GM23338 (cell line): ENCODE measurements around the gene IRX5.
A peak's percentile ranks its signal among the peaks of the same experiment; 100 is the strongest.

ENCODE experiments used
- CREB1 ChIP-seq: fragments of 250-450 bp; sonication (Bioruptor Pico); IDR thresholded peaks from 2 replicates; pipeline ENCODE4 v1.5.0; 2020; ENCODE audit warnings: low read depth, mild to moderate bottlenecking, moderate library complexity
- EZH2 ChIP-seq: fragments of 200-600 bp; sonication (generic); IDR thresholded peaks from one replicate; pipeline ENCODE4 v1.8.0; 2017; ENCODE audit warnings: antibody characterized with exemption, mild to moderate bottlenecking, low read depth; ENCODE audit not compliant: unreplicated experiment
- EZH2phosphoT487 ChIP-seq: fragments of 200-600 bp; sonication (generic); IDR thresholded peaks from one replicate; pipeline ENCODE4 v1.8.1; 2018; ENCODE audit warnings: antibody characterized with exemption; ENCODE audit not compliant: unreplicated experiment
- JUNB ChIP-seq: IDR thresholded peaks from one replicate; pipeline ENCODE4 v1.6.1; 2016; ENCODE audit warnings: antibody characterized with exemption; ENCODE audit not compliant: unreplicated experiment
- POLR2AphosphoS5 ChIP-seq: IDR thresholded peaks from 2 replicates; pipeline ENCODE4 v1.6.1; 2016; ENCODE audit warnings: antibody characterized with exemption, low read depth
- STAT1 ChIP-seq: IDR thresholded peaks from one replicate; pipeline ENCODE4 v1.6.1; 2016; ENCODE audit warnings: antibody characterized with exemption; ENCODE audit not compliant: unreplicated experiment
- TF ChIP-seq, protein P1 (sequence below), 2 experiments: fragments of 200-600 bp in 1 of 2; sonication (generic) in 1 of 2; conservative IDR thresholded peaks; 2 replicates each; pipeline versions ENCODE4 v1.5.1 to v1.6.1; 2016 to 2017; ENCODE audit warnings: antibody characterized with exemption in 2 of 2, low read depth in 2 of 2, mild to moderate bottlenecking in 2 of 2, moderate library complexity in 1 of 2
- TF ChIP-seq, protein P2 (sequence below): IDR thresholded peaks from one replicate; pipeline ENCODE4 v1.6.1; 2018; ENCODE audit warnings: antibody characterized with exemption; ENCODE audit not compliant: unreplicated experiment
- TF ChIP-seq, protein P3 (sequence below): IDR thresholded peaks from 2 replicates; pipeline ENCODE4 v1.6.1; 2016; ENCODE audit warnings: antibody characterized with exemption
- TF ChIP-seq, protein P4 (sequence below): fragments of 250-450 bp; sonication (Bioruptor Pico); IDR thresholded peaks from 2 replicates; pipeline ENCODE4 v1.5.0; 2020; ENCODE audit warnings: mild to moderate bottlenecking, moderate library complexity

DNA sequence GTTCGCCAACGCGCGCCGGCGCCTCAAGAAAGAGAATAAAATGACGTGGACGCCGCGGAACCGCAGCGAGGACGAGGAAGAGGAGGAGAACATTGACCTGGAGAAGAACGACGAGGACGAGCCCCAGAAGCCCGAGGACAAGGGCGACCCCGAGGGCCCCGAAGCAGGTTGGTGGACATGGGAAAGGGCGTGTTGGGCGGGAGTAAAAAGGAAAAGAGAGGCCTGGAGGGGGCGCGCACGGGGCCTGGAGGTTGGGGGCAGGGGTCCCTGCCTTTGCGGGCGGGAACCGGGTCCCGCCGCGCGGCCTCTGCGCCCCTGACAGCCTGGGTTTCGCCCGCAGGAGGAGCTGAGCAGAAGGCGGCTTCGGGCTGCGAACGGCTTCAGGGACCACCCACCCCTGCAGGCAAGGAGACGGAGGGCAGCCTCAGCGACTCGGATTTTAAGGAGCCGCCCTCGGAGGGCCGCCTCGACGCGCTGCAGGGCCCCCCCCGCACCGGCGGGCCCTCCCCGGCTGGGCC, 2.1 kb downstream of the IRX5 start:
- TF ChIP-seq, protein P1, sequence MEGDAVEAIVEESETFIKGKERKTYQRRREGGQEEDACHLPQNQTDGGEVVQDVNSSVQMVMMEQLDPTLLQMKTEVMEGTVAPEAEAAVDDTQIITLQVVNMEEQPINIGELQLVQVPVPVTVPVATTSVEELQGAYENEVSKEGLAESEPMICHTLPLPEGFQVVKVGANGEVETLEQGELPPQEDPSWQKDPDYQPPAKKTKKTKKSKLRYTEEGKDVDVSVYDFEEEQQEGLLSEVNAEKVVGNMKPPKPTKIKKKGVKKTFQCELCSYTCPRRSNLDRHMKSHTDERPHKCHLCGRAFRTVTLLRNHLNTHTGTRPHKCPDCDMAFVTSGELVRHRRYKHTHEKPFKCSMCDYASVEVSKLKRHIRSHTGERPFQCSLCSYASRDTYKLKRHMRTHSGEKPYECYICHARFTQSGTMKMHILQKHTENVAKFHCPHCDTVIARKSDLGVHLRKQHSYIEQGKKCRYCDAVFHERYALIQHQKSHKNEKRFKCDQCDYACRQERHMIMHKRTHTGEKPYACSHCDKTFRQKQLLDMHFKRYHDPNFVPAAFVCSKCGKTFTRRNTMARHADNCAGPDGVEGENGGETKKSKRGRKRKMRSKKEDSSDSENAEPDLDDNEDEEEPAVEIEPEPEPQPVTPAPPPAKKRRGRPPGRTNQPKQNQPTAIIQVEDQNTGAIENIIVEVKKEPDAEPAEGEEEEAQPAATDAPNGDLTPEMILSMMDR (conservative IDR thresholded peaks at IDR 0.05; ENCODE audit: low read depth in 2 of 2): peak in 1 of 2 experiments; percentile 26; a peak in 2 of 4 replicates
- no peak for TF ChIP-seq POLR2AphosphoS5
- peak; percentile 43 for TF ChIP-seq EZH2phosphoT487
- TF ChIP-seq EZH2: peak; percentile 93
- TF ChIP-seq, protein P2, sequence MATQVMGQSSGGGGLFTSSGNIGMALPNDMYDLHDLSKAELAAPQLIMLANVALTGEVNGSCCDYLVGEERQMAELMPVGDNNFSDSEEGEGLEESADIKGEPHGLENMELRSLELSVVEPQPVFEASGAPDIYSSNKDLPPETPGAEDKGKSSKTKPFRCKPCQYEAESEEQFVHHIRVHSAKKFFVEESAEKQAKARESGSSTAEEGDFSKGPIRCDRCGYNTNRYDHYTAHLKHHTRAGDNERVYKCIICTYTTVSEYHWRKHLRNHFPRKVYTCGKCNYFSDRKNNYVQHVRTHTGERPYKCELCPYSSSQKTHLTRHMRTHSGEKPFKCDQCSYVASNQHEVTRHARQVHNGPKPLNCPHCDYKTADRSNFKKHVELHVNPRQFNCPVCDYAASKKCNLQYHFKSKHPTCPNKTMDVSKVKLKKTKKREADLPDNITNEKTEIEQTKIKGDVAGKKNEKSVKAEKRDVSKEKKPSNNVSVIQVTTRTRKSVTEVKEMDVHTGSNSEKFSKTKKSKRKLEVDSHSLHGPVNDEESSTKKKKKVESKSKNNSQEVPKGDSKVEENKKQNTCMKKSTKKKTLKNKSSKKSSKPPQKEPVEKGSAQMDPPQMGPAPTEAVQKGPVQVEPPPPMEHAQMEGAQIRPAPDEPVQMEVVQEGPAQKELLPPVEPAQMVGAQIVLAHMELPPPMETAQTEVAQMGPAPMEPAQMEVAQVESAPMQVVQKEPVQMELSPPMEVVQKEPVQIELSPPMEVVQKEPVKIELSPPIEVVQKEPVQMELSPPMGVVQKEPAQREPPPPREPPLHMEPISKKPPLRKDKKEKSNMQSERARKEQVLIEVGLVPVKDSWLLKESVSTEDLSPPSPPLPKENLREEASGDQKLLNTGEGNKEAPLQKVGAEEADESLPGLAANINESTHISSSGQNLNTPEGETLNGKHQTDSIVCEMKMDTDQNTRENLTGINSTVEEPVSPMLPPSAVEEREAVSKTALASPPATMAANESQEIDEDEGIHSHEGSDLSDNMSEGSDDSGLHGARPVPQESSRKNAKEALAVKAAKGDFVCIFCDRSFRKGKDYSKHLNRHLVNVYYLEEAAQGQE: no peak
- no peak for TF ChIP-seq STAT1
- no peak for TF ChIP-seq CREB1
- no peak for TF ChIP-seq JUNB
- TF ChIP-seq, protein P3, sequence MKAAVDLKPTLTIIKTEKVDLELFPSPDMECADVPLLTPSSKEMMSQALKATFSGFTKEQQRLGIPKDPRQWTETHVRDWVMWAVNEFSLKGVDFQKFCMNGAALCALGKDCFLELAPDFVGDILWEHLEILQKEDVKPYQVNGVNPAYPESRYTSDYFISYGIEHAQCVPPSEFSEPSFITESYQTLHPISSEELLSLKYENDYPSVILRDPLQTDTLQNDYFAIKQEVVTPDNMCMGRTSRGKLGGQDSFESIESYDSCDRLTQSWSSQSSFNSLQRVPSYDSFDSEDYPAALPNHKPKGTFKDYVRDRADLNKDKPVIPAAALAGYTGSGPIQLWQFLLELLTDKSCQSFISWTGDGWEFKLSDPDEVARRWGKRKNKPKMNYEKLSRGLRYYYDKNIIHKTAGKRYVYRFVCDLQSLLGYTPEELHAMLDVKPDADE: no peak
- TF ChIP-seq, protein P4, sequence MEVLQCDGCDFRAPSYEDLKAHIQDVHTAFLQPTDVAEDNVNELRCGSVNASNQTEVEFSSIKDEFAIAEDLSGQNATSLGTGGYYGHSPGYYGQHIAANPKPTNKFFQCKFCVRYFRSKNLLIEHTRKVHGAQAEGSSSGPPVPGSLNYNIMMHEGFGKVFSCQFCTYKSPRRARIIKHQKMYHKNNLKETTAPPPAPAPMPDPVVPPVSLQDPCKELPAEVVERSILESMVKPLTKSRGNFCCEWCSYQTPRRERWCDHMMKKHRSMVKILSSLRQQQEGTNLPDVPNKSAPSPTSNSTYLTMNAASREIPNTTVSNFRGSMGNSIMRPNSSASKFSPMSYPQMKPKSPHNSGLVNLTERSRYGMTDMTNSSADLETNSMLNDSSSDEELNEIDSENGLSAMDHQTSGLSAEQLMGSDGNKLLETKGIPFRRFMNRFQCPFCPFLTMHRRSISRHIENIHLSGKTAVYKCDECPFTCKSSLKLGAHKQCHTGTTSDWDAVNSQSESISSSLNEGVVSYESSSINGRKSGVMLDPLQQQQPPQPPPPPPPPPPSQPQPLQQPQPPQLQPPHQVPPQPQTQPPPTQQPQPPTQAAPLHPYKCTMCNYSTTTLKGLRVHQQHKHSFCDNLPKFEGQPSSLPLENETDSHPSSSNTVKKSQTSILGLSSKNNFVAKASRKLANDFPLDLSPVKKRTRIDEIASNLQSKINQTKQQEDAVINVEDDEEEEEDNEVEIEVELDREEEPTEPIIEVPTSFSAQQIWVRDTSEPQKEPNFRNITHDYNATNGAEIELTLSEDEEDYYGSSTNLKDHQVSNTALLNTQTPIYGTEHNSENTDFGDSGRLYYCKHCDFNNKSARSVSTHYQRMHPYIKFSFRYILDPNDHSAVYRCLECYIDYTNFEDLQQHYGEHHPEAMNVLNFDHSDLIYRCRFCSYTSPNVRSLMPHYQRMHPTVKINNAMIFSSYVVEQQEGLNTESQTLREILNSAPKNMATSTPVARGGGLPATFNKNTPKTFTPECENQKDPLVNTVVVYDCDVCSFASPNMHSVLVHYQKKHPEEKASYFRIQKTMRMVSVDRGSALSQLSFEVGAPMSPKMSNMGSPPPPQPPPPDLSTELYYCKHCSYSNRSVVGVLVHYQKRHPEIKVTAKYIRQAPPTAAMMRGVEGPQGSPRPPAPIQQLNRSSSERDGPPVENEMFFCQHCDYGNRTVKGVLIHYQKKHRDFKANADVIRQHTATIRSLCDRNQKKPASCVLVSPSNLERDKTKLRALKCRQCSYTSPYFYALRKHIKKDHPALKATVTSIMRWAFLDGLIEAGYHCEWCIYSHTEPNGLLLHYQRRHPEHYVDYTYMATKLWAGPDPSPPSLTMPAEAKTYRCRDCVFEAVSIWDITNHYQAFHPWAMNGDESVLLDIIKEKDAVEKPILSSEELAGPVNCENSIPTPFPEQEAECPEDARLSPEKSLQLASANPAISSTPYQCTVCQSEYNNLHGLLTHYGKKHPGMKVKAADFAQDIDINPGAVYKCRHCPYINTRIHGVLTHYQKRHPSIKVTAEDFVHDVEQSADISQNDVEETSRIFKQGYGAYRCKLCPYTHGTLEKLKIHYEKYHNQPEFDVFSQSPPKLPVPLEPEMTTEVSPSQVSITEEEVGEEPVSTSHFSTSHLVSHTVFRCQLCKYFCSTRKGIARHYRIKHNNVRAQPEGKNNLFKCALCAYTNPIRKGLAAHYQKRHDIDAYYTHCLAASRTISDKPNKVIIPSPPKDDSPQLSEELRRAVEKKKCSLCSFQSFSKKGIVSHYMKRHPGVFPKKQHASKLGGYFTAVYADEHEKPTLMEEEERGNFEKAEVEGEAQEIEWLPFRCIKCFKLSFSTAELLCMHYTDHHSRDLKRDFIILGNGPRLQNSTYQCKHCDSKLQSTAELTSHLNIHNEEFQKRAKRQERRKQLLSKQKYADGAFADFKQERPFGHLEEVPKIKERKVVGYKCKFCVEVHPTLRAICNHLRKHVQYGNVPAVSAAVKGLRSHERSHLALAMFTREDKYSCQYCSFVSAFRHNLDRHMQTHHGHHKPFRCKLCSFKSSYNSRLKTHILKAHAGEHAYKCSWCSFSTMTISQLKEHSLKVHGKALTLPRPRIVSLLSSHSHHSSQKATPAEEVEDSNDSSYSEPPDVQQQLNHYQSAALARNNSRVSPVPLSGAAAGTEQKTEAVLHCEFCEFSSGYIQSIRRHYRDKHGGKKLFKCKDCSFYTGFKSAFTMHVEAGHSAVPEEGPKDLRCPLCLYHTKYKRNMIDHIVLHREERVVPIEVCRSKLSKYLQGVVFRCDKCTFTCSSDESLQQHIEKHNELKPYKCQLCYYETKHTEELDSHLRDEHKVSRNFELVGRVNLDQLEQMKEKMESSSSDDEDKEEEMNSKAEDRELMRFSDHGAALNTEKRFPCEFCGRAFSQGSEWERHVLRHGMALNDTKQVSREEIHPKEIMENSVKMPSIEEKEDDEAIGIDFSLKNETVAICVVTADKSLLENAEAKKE (CRISPR knock-in tag): no peak
